NOMO-1 treated with dmso at 0.1 percent for 144 hours (cell line): ENCODE data around the gene CHRNA5.

Source experiments
- DNase-seq: peaks from one replicate; lab custom pipeline; 2025; ENCODE audit not compliant: unreplicated experiment; lab: John Stamatoyannopoulos, UW

Gene CHRNA5

DNA sequence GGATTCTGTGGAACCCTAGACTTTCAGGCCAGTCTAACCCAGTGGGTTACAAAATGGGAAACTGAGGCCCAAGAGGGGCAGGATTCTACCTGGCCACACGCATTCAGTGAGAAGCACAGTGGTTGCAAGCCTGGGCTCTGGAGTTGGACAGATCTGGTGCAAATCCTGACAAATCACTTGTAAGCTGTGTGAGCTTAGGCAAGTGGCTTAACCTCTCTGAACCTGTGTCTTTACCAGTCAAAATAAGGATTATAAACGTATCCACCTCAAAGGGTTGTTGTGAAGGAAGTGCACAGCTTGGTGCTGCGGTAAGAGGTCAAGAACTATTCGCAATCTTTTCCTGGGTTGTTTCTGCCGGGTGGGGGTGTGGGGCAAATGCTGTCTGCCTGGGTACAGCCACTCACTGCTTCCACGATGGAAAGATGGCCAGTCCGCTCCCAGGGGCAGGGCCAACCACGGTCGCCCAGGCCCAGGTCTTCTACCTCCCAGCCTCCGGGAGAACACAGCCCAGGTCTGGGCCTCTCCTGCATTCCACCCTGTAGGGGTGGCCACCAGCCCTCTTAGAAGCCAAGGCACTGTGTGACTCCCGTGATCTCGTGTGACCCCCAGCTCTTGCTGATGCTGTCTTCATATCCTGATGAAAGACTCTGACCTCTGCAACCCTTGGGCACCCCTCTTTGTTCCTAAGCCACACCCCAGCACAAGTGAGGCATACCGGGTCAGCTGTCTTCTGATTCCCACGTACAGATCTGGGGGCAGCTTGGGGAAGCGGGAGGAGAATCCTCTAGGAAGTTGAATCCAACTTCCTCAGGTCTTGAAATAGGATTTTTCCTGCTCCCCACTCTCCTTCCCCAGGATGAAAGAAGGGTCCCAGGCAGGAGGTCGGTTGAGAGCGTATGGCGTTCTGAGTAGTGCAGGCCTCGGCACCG is 54.0 kb downstream of the CHRNA5 start:
- DNase-seq: no peak

DNA sequence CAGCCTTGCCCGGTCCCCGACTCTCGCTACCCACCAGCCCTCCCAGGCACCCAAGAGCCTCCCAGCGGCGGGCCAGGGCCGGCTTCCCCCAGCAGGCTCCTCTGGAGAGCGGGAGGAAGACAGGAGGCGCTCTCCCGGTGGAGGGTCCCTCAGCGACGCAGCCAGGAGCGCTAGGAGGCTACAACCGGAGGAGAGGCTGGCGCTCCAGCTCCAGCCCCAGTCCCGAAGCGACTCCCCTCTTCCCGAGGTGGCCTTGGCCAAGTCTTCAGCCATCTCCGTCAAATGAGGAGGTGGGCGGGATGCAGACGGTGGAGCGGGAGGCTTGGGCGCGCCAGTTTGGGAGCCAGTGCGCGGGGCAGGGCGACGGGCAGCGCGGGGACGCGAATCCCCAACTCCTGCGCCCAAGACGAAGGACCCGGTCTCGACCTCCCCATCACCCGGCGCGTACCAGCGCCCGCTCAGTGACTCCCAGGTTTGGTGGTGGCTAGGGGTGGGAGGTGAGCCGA is 54.8 kb downstream of the CHRNA5 start:
- no peak for DNase-seq

GRCh38 chr15:78620527-78621421 is 55.5 kb downstream of the CHRNA5 start, which contains the start of gene CHRNA3:
Gene CHRNA3 (minus strand): TSS chr15:78620996. CDS start chr15:78620794, 202 bp downstream.
- no peak for DNase-seq

DNA sequence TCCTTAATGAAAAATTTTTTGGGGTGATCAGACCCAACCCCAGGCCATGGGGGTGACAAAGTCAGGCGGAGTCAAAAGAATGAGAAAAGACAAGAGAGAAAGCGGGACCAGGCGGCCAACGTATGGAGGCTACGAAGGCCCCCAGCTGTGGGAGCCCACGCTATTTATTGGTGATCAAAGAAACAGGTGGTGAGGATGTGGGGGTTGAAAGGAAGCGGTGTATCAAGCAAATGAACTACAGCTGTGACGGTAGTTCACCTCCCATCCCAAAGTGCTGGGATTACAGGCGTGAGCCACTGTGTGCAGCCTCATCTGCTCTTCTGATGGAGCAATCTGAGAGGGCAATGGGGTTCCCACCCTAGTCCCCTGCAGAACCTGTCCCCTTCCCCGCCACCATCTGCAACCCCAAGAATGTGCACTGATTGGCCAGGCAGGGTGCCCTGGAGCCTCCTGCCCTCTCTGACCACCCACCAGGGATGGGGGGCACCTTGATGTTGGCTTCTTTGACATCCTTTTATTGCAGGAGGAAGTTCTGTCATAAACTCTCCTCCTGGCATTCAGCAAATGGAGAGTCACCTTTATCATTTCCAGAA is 56.6 kb downstream of the CHRNA5 start:
- no peak for DNase-seq

DNA sequence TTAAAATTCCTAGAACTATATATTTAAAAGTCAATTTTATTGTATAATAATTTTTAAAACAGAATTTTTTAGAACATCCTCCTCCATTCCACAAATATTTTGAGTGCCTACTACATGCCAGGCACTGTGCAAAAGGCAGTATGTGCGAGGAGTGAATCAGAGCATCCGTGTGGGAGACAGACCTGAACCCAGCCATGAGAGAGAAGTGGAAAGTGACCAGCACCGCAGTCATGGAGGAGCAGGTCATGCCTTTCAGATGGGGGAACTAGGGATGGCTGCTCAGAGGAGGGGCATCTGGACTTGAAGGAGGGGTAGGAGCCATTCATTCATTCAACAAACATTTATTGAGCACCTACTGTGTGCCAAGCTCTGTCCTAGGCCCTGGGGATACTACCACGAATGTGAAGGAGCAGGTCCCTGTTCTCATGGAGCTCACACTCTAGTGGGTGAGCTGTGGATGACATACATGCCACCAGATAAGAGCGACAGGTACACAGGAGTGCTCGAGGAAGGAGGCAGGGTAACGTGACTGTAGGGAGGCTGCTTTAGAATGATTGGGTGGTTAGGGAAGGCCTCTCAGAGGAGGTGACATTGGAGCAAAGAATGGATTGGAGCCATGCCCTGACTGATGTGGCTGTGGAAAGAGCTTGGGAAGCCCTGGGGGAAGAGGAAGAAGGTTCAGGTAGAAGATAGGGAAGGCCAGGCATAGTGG is 58.6 kb downstream of the CHRNA5 start:
- no peak for DNase-seq

DNA sequence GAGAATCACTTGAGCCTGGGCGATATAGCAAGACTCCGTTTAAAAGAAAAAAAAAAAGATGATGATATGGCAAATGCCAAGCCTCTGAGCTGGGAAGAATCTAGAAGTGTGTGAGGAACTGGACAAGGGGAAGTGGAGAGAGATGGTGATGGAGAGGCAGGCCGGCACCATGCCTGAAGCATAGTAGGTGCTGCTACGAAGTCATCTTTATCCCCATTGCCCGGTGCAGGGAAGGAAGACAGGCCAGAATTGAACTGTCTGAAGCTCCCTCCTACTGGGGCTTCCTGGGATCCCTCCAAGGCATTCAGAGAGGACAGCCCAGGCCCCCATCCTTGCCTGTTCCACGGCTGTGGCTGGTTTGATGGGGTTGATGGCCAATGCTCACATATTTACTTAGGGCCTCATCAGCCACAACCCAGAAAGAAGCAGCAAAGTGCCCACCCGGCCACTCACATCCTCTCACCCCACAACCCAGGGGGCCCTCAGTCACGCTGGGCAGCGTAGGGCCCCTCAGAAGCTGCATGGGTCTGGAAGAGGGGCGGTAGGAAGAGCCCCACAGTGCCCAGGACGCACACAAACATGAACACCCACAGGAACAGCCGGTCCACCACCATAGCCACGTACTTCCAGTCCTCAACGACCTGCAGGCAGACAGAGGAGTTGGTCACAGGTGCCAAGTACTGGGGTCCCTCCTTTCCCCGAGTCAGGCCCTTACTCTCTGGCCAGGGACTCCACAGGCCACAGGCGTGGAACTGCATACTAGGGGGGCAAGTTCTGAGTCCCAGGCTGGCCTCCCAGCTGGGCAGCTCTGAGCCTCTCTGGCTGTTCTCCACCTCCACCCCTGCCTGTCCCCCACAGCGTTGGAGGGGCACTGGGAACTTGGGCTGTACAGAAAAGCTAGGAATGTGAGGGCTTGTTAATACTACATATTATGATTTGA is 59.6 kb downstream of the CHRNA5 start:
- no peak for DNase-seq

- DNase-seq: no peak
These were observed 60.4 kb downstream of the CHRNA5 start for GRCh38 chr15:78625606-78626280.

GRCh38 chr15:78626381-78626995 is 61.2 kb downstream of the CHRNA5 start:
- no peak for DNase-seq

- no peak for DNase-seq
These were observed 62.0 kb downstream of the CHRNA5 start for GRCh38 chr15:78627348-78627747.

- DNase-seq: no peak
These were observed 62.9 kb downstream of the CHRNA5 start for GRCh38 chr15:78628227-78628626.

DNA sequence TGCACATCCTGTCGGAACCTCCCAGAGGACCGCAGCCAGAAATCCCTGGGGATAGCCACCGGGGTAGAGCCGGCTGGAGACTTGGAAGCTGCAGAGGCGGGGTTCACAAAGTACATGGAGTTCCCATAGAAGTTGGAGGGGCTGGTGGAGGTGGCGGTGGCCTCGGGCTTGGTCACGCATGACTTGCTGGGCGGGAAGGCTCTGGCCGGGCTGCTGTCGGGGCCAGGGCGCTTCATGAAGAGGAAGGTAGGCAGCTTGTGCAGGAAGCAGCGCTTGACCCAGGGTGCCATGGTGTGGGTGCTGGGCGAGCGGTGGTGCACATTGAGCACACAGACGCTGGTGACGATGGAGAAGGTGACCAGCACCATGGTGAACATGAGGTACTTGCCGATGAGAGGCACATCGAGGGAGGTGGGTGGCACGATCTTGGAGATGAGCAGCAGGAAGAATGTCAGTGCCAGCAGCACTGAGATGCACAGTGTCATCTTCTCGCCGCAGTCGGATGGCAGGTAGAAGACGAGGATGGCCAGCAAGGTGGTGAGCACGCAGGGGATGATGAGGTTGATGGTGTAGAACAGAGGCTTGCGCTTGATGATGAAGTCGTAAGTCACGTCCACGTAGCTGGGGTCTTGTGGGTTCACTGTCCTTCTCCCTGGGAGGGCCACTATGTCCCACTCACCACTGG is 63.9 kb downstream of the CHRNA5 start:
- DNase-seq: no peak

DNA sequence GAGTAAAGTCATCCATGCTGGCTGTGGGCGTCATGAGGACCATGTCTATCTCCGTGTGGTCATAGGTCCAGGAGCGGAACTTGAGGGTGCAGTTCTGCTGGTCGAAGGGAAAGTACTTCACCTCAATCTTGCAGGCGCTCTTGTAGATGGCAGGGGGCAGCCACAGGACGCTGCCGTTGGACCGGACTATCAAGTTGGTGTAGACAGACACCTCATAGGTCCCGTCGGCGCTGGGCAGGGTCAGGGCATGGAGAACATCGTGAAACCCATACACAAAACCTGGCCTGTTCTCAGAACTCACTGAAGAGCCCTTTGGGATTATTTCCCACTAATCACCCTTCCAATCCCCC is 64.4 kb downstream of the CHRNA5 start:
- no peak for DNase-seq

DNA sequence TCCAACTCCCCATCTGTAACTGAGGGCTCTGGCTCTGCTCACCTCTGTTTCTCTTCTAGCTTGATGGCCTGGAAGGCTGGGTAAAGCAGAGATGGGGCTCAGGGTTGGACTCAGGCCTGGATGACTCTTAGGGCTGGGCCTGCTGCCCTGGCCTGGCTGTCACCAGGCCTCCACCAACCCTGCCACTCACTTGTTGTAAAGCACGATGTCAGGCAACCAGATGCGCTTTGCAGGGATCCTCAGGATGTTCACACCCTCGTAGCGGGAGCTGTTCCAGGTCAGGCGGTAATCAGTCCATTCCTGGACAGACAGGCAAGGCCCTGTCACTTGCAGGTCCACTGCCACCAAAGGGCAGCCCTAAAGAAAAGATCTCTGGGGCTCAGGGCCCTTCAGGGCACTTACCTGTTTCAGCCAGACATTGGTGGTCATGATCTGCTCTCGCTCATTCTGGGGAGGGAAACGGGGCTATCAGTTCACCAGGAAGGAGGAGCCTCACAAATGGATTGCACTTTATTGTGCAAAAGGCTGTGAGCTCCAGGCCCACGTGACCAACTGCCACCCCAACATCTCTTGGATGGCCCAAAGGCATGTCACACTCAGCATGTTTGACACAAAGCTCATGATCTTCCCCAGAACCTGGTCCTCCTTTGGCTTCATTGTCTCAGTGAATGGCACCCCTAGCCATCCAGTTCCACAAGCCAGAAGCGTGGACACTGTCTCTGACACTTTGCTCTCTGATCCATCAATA is 65.7 kb downstream of the CHRNA5 start:
- no peak for DNase-seq

- DNase-seq: no peak
These were observed 68.0 kb downstream of the CHRNA5 start for GRCh38 chr15:78633348-78633747.

GRCh38 chr15:78634210-78635145 is 69.2 kb downstream of the CHRNA5 start:
- DNase-seq: no peak

- no peak for DNase-seq
These were observed 70.0 kb downstream of the CHRNA5 start for GRCh38 chr15:78635346-78635745.
